ENCODE results near the gene TAF1A. TPM values are rescaled to one million over a fixed set of nuclear protein-coding genes. Genes with fewer than 3 reads are reported as not detected.

The TAF1A gene
- total and polyA plus RNA-seq, 4 donors, result 1.1 to 5.2 (median 2.9) TPM

- no peaks in the 10 kb centered on the region for H3K27me3 ChIP-seq (ENCODE audit: control insufficient read depth in 4 of 4, insufficient read depth in 4 of 4, low read length in 3 of 4)
Observed at GRCh38 chr1:222546091-222546490, 43.6 kb downstream of the TAF1A start.

More at GRCh38 chr1:222546091-222546490, 43.6 kb downstream of the TAF1A start:
- TF ChIP-seq FOXA1 (IDR thresholded peaks at IDR 0.05) (no peak), RAD21 (IDR thresholded peaks at IDR 0.05) (no peak), RXRA (IDR thresholded peaks at IDR 0.05) (no peak), MAX (IDR thresholded peaks at IDR 0.05) (no peak), GABPA (IDR thresholded peaks at IDR 0.05 in 1 of 2, conservative IDR thresholded peaks at IDR 0.05 in 1 of 2) (no peak), ATF3 (IDR thresholded peaks at IDR 0.05) (no peak), HNF4A (conservative IDR thresholded peaks at IDR 0.05) (no peak), SP1 (IDR thresholded peaks at IDR 0.05) (no peak), YY1 (IDR thresholded peaks at IDR 0.05) (no peak), HNF4G (IDR thresholded peaks at IDR 0.05) (no peak), ZBTB33 (IDR thresholded peaks at IDR 0.05) (no peak), JUND (IDR thresholded peaks at IDR 0.05) (no peak), EGR1 (IDR thresholded peaks at IDR 0.05; ENCODE audit: low read depth in 2 of 2) (no peak), CTCF (IDR thresholded peaks at IDR 0.05; ENCODE audit: low read depth, low read length, missing input control) (no peak), FOXA2 (IDR thresholded peaks at IDR 0.05) (no peak), REST (IDR thresholded peaks at IDR 0.05) (no peak), NR2F2 (IDR thresholded peaks at IDR 0.05) (no peak), TAF1 (conservative IDR thresholded peaks at IDR 0.05) (no peak)
- Histone ChIP-seq H3K9ac (ENCODE audit: low read depth in 1 of 2, low read length in 2 of 2) (no peak overlapping the region), H3K36me3 (ENCODE audit: control insufficient read depth in 4 of 4, insufficient read depth in 3 of 4, low read depth in 1 of 4, low read length in 3 of 4) (no peaks in the 10 kb centered on the region), H3K27ac (ENCODE audit: low read depth in 1 of 2, low read length in 2 of 2) (no peak overlapping the region), H3K9me3 (ENCODE audit: control insufficient read depth in 4 of 4, low read length in 3 of 4) (no peaks in the 10 kb centered on the region), H3K4me3 (ENCODE audit: low read depth in 1 of 3, low read length in 3 of 3) (no peak overlapping the region), H3K4me1 (ENCODE audit: control insufficient read depth in 4 of 4, insufficient read depth in 4 of 4, low read length in 3 of 4) (no peaks in the 10 kb centered on the region)
- WGBS, result 68% methylated on average over 7 of the region's 7 CpGs
- no peak for DNase-seq (ENCODE audit: low spot score)
